NCI-H1930 (cell line): Measurements from ENCODE around the gene EFHC1.

Source experiments
- DNase-seq, 2 experiments: peaks; one replicate each; lab custom pipeline; 2025; lab: John Stamatoyannopoulos, UW

EFHC1 gene

GRCh38 chr6:52539607-52540006 is 119.5 kb downstream of the EFHC1 start:
- no peak for DNase-seq

GRCh38 chr6:52540286-52540902 is 120.3 kb downstream of the EFHC1 start:
- DNase-seq = no peak

DNA sequence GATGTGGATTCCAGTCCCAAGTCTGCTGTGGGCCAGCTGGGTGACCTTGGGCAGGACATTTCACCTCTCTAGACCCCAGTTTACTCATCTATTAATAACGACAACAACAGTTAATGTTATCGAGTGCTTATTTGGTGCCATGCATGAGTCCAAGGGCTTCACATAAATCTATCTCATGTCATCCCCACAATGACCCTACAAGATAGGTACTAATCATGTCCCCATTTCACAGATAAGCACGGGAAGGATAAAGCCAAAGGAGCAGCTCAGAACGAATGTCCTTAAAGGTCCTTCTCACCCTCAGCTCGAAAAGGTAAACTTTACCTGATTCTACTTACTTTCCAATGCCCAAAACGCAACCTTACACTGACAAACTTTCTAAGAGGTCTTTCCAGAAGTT is 121.0 kb downstream of the EFHC1 start:
- DNase-seq = no peak

- no peak for DNase-seq
Measured at GRCh38 chr6:52543262-52543661, 123.1 kb downstream of the EFHC1 start.

GRCh38 chr6:52543729-52544601 is 123.8 kb downstream of the EFHC1 start:
- no peak for DNase-seq

DNA sequence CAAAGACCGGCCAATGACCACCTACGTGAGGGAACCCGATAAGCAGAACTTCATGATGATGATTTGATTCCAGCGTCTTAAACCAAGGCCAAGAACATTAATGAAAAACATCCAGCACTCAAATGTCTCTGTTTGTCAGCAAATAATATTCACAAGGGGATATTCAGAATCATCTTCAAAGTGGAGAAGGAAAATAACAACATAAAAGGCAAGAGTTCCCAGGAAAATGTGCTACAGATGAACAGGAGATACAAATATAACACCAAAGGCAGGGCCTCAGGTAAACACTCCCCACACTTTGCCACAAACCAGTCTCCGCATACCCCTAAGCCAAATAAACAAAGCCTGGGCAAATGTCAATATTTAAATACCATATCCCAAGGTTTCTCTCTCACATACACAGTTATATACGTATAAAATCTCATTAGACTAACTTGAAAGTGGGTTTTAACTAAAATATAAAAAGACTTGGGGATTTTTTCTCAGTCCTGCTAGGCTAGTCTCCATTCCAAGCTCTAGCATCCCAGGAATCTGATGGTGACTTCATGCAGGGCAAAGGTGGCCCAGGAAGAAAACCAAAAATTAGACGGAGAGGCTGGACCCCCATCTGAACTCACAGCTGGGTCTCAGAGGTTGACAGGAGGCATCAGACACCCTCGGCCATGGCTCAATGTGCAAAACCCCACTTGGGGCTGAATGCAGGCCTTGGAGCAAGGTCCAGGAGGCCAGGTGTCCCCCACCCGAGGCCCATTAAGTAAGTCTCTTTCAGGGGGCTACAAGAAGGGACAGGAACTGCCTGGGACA is 124.7 kb downstream of the EFHC1 start:
- no peak for DNase-seq

DNA sequence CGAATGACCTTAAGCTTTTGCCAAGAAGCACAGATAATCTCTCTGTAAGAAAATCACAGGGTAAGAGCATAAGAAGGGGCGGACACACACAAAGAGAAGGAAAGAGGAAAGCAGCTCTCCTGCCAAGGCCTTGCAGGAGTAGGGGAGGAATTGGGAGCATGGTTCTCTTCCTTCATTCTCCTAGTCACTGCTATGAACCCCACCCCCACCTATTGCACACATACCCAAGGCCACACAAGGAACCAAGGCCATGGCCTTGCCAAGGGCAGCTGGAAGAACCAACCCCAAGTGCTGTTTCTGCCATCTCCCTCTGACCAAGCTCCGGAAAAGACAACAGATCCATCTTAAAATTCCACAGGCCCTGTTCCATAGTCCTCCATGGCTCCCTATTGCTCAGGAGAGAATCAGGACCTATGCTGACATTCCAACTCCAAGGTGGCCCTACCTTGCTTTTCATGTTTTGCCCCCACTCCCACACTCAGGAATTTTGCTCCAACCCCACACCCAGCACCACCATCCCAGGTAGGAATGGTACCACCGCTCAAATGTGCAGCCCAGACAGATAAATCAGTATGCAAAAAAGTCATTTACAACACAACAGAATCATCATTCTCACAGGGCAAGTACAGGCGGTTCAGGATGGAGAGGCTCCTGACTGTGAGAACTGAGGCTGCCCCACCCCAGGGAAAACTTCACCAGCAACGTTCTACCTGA is 125.4 kb downstream of the EFHC1 start:
- DNase-seq = no peak

DNA sequence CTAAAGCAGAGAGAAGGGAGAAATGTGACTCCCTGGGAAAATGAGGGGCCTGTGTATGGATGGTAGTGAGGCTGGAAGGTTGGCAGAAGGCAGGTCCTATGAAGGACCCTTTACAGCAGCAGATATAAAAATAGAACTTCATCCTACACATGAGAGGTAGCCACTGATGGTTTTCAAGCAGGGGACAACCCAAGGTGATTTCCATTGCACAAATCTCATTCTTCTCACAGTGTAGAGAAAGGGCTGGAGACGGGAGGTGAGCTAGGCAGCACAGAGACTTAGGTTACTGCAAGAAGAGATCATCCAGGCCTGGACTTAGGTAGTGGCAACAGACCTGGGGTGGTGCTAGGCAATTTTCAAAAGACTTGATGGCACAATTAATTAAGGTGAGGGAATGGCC is 126.0 kb downstream of the EFHC1 start:
- DNase-seq = no peak

DNA sequence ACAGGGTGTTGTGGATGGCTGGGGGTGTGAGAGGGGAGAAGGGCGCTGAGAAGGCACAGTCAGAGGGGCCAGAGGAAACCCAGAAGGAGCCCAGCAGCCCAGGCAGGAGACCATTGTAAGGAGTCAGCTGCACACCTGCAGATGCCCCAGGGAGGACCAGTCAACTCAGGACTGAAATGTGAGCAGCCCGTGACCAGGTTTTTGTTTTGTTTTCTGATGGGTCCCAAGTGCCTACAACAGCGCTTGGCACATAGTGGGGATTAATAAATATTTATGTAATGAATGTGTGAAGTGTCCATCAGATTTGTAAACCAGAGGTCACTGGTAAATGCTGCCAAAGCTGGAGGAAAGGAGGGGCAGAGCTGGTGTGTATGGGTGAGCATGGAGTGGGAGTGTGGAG is 126.5 kb downstream of the EFHC1 start:
- DNase-seq = no peak

DNA sequence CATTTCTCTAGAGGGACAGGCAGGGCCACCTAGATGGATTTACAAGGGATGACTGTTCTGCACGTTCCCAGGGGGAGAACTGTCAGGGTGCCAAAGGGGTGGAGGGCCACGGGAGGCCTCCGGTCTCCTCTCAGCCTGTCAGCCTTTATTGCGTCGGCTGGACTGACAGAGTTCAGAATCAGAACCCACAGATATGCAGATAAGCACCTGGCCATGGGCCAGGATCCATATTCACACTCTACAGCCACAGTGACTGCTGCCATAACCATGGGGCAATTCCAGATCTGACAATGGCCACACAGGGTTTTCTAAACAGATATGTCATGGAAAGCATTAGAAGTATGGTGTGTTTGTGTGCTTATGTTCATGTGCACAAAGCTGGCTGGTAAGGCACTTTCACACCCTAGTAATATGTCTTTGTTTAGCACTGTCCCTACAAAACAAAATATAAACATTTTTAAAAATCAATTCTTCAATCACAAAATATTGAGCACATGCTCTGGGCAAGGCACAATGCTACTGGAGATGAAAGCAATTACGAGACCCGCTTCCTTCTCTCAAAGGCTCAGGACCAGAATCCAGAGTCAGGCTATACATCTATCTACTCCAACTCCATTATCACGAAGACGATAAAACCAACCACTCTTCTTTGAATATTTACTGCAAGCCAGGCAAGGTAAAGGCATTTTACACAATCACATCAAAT is 127.7 kb downstream of the EFHC1 start:
- DNase-seq = no peak

DNA sequence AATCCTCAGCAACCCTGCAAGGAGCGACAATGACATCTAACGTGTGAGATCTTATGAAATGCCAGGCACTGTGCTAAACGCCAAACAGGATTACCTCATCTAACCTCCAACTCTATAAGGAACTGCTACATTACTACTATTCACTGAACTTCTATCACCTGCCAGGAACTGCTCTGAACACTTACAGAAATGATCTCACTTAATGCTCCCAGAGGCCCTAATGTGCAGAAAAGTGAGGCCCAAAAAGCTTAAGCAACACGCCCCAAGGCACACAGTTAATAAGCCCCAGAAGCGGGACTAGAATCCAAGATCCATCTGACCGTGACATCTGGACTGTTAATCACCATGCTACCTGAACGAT is 128.2 kb downstream of the EFHC1 start:
- no peak for DNase-seq

- no peak for DNase-seq
Measured at GRCh38 chr6:52548999-52549398, 128.9 kb downstream of the EFHC1 start.

- DNase-seq = no peak
Measured at GRCh38 chr6:52549428-52549827, 129.3 kb downstream of the EFHC1 start.

DNA sequence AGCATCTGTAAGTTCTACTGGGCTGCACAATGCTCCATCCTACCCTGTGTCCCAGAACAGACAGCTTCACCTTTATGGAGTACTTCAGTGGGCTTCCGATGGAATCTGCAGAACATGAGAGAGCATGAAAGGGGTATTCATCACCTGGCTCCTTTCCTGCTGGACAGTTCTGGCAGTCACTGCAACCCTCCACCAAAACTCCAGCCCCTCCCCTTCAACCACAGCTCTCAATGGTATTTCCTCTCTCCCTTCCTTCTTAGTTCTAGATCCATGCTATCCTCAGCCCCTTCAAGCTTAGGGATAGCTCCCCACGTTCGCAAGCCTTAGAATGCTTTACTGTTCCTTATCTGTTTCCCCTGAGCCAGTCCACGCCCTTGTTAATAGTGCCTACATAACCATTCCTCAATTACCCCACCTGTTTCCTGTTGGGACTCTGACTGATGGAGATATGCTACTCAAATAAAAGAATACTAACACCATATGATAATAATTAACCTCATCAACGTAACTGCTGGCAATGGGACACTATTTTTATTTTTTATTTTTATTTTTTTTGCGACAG is 130.0 kb downstream of the EFHC1 start:
- DNase-seq = no peak

GRCh38 chr6:52550870-52551269 is 130.7 kb downstream of the EFHC1 start:
- no peak for DNase-seq

- no peak for DNase-seq
Measured at GRCh38 chr6:52551483-52552277, 131.5 kb downstream of the EFHC1 start.

GRCh38 chr6:52552278-52552643 is 132.1 kb downstream of the EFHC1 start:
- DNase-seq = no peak

GRCh38 chr6:52553158-52553557 is 133.0 kb downstream of the EFHC1 start:
- DNase-seq = no peak

- DNase-seq = no peak
Measured at GRCh38 chr6:52553719-52554118, 133.6 kb downstream of the EFHC1 start.

DNA sequence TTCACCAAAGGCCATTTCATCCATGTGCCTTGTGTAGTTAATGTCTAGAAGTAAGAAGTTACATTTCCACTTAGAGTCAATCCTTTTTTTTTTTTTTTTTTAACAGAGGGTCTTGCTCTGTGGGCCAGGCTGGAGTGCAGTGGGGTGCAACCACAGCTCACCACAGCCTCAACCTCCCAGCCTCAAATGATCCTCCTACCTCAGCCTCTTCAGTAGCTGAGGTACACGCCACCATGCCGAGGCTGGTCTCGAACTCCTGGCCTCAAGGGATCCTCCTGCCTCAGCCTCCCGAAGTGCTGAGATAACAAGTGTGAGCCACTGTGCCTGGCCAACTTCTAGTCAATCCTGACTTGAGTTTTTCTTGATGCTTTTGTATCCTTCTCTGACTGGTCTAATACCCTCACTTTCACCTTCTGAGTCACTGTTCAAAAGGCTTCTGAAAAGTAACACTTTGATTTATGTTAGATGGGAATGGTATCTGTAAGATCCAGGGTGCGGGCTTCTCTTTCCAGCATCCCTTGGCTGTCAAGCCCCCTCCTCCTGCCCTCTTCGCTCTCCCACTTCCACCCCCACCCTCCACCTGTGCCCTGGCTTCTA is 134.6 kb downstream of the EFHC1 start:
- DNase-seq = no peak
